Activated T-cell treated with anti-CD3 and anti-CD28 coated beads for 48 hours (primary cell): ENCODE data around the gene ARHGAP28.
"Not testable (repeated sequence)": the region's sequence is repeated elsewhere in the genome, so short reads cannot be mapped to it uniquely, and the experiment has no call there.

ENCODE experiments used
- DNase-seq: peaks from one replicate; pipeline ENCODE4 v3.0.0-alpha.2; 2020; ENCODE audit warnings: low read depth

ARHGAP28 gene

DNA sequence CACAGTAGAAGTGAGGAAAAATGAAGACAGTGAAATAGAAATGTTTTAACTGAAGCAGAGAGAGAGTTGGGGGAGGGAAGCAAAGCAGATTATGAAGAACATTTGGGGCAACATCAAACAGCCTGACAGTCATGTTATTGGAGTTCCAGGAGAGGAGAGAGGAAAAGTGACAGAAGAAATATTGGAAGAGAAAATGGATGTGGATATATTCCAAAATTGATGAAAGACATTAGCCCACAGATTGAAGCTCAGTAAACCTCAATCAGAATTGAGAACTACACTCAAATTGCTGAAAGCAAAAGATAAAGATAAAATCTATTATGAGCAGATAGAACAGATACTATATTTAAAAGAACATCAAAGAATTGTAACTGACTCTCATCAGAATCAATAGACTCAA, 90.8 kb downstream of the ARHGAP28 start:
- no peak for DNase-seq

DNA sequence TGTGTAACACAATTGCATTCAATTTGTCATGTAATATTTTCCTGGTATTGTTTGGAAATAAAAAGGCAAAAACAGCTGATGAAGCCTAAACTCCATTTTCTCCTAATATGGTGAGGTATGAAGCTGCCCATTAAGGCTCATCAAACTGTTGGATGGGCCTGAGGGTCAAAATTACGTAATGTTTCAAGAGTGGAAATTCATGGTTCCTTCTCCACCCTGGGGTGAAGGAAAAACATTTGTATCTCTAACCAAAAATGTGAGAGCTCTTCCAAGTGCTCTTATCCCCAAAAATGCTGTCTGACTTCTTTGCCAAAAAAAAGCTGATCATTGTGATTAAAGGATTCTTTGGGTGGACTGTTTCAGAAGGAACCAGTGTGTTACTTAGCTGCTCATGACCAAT, 91.8 kb downstream of the ARHGAP28 start:
- DNase-seq: no peak

DNA sequence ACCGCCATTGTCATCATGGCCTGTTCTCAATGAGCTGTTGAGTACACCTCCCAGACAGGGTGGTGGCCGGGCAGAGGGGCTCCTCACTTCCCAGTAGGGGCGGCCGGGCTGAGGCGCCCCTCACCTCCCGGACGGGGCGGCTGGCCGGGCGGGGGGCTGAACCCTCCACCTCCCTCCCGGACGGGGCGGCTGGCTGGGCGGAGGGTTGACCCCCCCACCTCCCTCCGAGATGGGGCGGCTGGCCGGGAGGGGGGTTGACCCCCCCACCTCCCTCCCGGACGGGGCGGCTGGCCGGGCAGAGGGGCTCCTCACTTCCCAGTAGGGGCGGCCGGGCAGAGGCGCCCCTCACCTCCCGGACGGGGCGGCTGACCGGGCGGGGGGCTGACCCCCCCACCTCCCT, 97.6 kb downstream of the ARHGAP28 start:
- not testable (repeated sequence) for DNase-seq

DNA sequence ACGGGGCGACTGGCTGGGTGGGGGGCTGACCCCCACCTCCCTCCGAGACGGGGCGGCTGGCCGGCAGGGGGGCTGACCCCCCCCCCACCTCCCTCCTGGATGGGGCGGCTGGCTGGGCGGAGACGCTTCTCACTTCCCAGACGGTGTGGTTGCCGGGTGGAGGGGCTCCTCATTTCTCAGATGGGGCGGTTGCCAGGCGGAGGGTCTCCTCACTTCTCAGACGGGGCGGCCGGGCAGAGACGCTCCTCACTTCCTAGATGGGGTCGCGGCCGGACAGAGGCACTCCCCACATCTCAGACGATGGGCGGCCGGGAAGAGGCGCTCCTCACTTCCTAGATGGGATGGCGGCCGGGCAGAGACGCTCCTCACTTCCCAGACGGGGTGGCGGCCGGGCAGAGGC, 98.0 kb downstream of the ARHGAP28 start:
- DNase-seq: not testable (repeated sequence)

DNA sequence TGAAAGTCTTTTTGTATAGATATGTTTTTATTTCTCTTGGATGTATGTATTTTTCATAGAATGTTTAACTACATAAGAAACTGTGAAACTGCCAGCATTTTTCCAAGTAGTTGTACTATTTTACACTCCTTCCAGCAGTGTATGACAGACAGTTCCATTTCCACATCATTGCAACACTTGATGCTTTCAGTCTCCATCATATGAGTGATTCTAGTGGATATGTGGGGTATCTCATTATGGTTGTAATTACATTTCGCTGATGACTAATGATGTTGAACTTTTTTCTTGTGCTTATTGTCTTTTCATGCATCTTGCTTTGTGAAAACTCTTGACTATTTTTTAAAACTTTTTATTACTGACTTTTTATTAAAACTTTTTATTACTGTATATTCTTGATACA, 101.4 kb downstream of the ARHGAP28 start:
- DNase-seq: no peak

DNA sequence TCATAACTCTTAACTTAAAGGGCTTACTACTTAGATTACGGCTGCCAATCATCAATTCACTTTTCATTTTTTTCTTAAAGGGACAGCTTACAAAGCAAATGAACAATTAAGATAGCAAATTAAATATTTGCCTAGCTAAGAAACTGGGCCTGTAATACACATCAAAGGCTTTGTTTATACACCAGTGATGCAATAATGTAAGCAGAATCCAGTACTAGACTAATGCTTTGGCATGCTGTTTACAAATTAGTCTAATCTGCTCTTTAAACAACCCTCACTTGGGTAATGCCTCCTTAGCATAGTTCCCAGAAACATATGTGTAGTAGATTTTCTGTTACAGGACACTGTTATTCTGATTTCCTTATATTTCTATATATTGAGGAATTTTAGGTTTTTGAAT, 105.8 kb downstream of the ARHGAP28 start:
- no peak for DNase-seq

DNA sequence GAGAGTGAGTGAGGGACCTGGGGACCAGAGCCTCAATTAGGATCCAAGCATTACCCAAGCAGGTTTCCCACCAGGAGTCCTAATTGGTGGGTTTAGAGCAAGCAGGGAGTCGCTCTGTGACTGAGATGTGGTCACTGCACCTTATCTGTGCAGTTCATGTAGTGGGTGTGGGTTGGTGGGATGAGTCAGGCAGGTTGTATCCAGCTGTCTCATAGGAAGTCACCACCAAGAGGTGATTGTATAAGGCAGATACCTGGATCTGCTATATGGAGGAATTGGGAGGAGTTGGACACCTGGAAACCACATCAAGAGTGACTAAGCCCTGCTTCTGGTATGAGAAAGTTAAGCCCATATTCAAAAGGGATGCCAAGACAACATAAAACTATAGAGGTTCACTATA, 106.8 kb downstream of the ARHGAP28 start:
- no peak for DNase-seq

DNA sequence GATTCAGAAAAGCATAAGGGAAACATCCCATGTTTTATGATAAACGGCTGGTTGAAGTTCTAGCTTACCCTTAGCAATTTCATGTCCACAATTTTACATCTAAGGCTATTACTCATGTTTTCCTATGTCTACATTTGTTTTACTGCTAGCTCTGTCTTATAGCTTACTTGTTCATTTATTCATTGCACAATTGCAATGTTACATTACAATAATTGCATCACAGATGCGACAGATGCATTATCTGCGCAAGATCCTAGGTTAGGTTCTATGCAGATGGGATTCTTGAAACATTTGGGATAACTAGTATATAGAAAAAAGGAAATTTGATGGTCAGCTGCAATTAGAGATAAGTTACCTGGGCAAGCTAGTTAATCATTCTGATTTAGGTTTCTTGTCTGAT, 108.4 kb downstream of the ARHGAP28 start:
- DNase-seq: no peak

DNA sequence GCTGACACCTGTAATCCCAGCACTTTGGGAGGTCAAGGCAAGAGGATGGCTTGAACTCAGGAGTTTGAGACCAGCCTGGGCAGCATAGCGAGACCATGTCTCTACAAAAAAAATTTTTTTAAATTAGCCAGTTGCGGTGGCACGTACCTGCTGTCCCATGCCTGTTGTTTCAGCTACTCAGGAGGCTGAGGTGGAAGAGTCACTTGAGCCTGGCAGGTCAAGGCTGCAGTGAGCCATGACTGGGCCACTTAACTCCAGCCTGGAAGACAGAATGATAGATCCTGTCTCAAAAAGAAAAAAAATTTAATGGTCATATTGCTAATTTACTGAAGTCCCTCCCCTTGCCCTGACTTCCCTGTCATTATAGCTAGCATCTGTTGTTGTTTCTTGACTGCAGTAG, 112.6 kb downstream of the ARHGAP28 start:
- no peak for DNase-seq

DNA sequence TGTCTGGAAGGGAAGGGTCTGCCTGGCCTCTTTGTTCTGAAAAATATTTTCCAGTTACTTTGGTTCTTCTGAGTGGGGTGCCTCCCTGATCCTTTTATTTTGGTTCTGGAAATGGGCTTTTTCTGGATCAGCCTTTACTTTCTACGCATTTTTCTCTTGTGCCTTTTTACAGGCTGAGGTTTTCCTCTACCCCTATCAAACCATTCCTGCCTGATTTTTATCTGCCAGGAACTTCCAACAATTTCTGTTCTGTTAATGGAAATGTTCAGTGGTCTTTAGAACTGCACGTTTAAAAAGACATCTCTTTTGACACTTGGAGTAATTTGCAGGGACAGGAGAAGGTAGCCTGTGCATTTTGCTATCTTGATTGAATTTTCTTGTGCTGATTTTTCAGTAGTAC, 113.8 kb downstream of the ARHGAP28 start:
- no peak for DNase-seq

DNA sequence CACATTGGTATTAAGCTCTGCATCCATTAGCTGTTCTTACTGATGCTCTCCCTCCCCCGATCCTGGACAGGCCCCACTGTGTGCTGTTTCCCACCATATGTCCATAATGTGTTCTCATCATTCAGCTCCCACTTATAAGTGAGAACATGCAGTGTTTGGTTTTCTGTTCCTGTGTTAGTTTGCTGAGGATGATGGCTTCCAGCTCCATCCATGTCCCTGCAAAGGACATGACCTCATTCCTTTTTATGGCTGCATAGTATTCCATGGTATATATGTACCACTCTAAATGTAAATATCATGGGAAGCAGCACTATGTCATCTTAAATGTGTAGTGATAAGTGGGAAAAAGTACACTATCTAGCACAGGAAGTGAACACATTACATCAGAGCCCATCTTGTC, 116.0 kb downstream of the ARHGAP28 start:
- DNase-seq: not testable (repeated sequence)

DNA sequence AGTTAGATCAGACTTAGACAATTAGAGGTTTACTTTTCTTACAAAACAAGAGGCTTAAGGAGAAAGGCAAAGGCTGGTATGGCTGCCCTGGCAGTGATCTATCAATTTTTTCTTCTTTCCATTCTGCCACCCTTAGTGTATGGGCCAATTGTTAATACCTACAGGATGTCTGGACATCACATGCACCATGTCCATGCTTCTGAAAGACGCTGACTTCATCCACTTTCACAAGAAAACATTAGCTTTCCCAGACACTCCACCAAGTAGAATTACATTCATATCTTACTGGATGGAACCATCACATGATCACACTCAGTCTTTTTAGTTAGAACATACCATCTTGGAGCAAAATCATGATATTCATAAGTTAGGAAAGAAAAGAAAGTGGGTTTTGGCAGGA, 120.9 kb downstream of the ARHGAP28 start:
- no peak for DNase-seq

DNA sequence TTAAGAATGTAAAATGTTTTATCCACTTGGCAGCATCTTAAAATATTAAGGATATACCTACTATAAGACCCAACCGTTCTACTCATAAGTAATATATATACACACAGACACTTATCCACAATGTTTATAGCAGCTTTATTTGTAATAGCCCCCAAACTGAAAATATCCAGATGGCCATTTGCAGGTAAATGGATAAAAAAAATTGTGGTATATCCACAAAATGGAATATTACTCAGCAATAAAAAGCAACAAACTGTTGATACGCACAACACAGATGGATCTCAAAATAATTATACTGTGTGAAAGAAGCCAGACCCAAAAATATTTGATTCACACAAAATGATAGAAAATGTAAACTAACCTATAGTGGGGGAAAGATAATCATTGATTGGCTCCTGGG, 122.0 kb downstream of the ARHGAP28 start:
- DNase-seq: no peak

DNA sequence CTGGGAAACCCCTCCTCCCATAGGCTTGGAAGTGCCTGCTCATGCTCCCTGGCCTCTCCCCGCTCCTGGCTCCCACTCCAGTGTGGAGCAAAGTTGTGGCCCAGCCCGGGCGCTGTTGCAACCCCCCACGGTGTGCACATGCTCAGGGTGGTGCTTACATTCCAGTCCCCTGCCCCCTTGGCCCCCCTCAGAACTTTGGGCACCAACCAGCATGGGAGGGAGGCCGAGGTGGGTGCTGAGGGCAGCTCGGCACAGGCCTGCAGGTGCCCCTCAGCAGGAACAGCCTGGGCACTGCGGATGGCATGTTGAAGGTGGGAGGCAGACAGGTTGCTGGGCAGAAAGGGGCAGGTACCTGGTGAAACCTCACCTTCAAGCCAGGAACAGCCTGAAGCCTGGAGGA, 125.3 kb downstream of the ARHGAP28 start:
- DNase-seq: no peak

DNA sequence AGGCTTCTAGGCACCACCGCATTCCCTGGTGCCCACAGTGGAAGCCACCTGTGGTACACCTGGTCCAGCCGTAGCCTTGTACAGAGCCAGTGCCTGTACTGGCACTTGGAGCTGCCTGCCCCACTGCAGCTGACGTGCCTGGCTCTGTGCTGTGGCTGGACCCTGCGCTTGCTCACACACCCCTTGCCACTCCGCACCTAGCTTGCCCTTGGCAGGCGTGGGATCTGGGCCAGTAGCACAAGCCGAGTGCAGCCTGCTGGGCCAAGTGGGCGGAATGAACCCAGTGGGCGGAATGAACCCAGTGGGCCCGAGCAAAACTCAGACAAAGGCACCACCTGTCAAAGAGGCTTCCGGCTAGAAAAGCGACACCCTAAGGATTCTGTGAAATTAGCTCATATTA, 126.3 kb downstream of the ARHGAP28 start:
- DNase-seq: no peak

DNA sequence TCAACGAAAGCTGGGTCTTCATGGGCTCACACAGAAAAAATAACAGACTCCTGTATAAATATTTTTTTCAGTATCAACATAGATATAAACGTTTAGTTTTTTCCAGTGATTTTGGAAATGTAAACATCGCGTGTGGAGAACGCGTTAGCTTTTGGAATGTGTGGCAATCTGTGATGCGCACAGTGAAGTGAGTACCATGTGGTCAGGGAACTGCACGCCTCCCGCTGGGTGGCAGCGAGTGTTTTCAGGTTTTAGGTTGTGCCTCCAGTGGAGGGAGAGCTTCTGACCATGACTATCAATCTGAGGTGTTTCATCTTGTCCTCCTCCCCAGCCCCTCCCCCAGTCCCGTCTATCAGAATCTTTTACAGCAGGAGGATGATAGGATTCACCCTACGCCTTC, 127.8 kb downstream of the ARHGAP28 start:
- no peak for DNase-seq

DNA sequence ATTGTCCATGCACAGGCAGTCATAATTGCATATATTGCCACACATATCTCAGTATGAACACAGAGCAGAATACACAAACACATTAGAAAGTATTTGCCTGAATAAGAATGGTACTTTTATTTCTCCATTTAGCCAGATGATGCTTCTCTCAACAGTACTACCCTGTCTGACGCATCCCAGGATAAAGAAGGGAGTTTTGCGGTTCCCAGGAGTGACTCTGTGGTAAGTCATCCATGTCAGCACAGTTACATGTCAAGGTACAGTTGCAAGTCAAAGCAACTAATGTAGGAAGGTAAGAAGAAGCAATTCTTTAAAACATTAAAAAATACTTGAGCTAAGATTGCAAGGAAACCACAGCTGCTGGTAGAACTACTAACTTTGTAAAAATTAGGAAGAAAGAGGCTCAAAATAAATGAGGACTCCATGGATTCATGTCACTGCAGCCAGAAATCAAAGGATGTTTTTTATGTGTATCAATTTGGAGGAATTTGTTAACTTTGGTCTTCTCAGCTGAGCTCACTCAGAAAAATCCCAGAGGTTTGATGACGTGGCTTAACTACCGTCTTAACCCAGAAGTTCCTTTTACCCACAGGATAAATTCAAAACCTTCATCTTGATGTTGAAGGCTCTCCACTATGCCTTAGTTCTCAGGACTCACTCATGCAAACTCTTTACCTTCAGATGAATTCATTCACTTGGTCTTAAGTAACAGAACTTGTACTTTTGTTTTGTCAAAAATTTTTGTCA, 130.3 kb downstream of the ARHGAP28 start:
- DNase-seq: no peak

DNA sequence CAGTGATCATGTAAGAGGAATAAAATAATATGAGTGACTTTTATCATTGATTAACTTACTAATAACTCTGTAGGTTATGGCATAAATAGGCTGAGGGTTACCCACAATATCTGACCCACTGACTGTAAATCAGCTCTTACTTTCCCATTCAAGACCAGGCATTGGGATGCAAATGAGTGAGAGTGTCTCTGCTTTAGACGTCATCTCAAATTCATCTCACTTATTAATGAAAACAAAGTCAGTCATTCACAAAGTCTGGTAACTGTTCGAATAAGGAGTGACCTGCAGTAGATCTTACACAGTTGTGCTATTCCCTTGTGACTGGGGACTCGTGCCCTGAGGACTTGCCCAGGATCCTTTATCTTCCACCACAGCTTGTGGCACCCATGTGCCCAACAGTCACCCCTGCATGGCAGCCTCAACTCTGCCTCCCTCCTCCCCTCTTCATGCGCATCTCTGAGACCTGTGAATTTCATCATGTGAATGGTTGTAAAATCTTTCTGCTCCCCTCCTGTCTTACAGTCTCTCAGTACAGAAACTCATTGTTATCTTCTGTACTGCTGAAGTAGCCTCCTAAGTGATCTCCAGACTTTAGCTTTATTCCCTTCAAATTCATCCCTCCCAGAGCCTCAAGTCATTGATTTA, 131.4 kb downstream of the ARHGAP28 start:
- no peak for DNase-seq

DNA sequence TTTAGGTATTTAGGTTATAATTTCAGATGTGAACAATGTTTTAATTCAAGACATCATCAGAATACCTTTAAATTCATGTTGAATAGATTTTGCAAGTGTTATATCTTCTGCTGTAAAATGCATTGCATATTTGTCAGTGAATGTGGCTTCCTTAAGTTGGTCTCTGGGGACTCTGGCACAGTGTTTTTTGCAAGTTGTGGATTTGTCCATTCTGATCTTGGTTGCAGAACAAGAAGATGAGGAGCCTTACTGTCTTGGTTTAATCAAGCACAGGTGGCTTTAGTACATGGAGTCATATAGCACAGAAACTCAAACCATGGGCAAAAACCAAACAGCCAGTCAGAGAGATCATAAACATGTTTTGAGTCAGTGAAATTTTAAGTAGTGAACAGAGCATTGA, 135.7 kb downstream of the ARHGAP28 start:
- DNase-seq: no peak

DNA sequence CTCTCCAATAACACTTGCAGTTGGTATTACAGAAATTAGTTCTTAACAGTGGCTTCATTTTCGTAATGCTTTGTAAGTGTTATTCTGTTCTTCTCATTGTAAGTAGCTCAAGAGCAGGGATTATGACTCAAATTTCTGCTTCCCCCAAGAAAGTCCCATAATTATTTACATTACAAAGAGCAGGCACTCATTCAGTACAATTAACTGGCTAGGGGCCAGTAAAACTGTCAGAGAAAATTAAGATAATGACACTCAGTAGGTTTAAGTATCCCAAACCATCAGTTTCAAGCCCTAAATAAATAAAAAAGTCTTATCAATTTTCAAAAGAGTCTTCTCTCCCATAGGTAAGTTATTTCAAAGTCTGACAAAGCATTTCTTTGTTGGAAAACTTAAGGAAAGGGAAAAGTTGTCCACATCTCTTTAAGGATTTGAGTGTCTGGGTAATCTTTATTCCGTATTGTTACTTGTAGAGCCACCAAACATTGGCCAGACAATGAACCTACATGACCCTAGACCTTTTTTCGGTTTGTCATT, 137.1 kb downstream of the ARHGAP28 start:
- DNase-seq: no peak

DNA sequence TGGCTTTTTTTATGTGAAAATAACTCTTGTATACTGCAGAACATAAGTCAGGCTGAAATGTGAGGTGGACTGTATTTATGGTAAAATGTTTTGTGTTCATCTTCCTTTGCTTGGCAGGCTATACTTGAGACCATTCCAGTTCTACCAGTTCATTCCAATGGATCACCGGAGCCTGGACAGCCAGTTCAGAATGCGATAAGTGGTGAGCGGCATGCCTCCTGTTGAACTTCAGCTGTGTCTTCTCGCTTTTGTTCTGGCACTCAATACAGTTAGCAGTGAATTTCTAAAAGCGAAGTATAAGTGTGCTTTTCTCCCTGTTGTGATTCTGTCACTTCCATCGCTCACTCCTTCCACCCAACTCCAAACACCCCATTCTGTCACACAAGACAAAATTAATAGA, 138.5 kb downstream of the ARHGAP28 start:
- no peak for DNase-seq

DNA sequence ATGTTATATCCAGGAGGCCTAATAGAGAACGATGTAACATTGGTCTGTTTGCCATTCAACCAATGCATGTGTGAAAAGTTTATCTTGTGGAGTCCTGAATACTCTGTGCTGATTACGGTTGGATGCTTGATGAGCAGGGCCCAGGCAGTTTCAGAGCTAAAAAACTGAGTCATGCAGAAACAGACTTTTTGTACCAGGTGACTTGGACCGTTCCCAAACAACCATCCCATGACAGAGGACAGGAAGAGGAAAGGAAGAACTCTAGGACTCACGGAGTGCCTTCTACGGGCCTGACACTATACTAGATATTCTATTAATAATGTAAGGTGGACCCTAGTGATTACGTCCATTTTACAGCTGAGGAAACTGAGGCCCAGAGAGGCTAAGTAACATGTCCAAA, 142.1 kb downstream of the ARHGAP28 start:
- DNase-seq: no peak

DNA sequence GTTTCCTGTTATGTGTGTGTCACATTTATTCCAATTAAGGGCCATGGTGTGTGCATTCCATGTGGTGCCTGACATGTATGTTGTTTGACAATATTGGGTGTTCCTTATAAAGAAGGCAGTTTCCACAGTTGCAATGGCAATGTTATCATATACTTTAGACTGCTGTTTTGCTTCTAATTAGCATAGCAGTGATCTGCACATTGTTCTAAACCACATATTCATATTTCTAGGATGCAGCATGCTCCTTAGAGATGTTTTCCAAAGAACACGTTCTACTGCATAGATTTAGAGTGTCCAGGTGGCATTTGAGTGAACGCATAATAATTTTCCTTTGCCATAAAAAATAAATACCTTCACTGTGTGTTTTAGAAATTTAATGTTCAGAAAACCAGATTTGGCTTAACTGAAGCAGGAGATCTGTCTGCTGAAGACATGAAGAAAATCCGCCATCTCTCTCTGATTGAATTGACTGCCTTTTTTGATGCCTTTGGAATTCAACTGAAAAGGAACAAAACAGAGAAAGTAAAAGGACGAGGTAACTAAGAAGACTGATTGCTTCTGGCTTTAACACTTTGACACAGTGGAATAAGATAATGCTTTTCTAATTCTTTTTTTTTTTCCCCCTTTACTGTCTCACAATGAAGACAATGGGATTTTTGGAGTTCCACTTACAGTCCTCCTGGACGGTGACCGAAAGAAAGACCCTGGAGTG, 143.7 kb downstream of the ARHGAP28 start:
- DNase-seq: no peak
